ENCODE data around the gene P3H1. TPM values are rescaled to one million over a fixed set of nuclear protein-coding genes. Genes with fewer than 3 reads are reported as not detected.

Gene P3H1
- total RNA-seq, 1 experiment from 2014 or later, result 32.9 TPM

- no peak overlapping the region for H3K4me2 ChIP-seq (ENCODE audit: low read length)
- no peak overlapping the region for H2AFZ ChIP-seq (ENCODE audit: low read depth, low read length, poor library complexity, severe bottlenecking)
- no peak overlapping the region for H3K9ac ChIP-seq (ENCODE audit: low read length)
- no peak overlapping the region for H3K4me3 ChIP-seq (replicated peaks in 1 of 2; ENCODE audit: low read depth in 1 of 2, low read length in 2 of 2)
- CTCF ChIA-PET, result interaction anchor here (1.1 to 4.0 kb wide), 5 partner anchors 10 to 316 kb away, joined by 5 to 23 read pairs (median 8); partner anchors contain the start of genes C1orf50 and P3H1
- H3K27me3 ChIP-seq (ENCODE audit: insufficient read depth, low read length), result no peaks in the 10 kb centered on the region
- DNase-seq (ENCODE audit: low read depth, low spot score) (peak; percentile 55), ATAC-seq (peak; percentile 88)
- no peaks in the 10 kb centered on the region for H3K79me2 ChIP-seq (ENCODE audit: insufficient read depth, low read length)
- H3K27ac ChIP-seq (ENCODE audit: low read depth, low read length), result no peak overlapping the region; the same call in 1 of the 2 replicates
- intact Hi-C loops (cut with micrococcal nuclease), result loop anchor here (2.0 kb wide), 1 partner anchor 178 kb away; no protein-coding TSS in a partner anchor
- BruUV-seq (replicated peaks), result no TSS peak
- RAD21 ChIA-PET (ENCODE audit: low non-redundant PET in 1 of 2, low total read pairs in 2 of 2, uncharacterized antibody in 2 of 2, unreplicated experiment in 2 of 2), result interaction anchor here in 1 of 2 experiments (0.8 kb wide), 1 partner anchor 9 kb away, joined by 3 read pairs; no protein-coding TSS in a partner anchor
- H3K4me1 ChIP-seq (ENCODE audit: control insufficient read depth in 1 of 2, insufficient read depth in 2 of 2, low read length in 2 of 2), result 0 out of 4 replicates have a peak, but pooled peaks cover 0 to 5% of the 10 kb centered on the region in 2 experiments
- no peaks in the 10 kb centered on the region for H3K9me2 ChIP-seq (ENCODE audit: insufficient read depth)
- H4K20me1 ChIP-seq (ENCODE audit: insufficient read depth), result no peaks in the 10 kb centered on the region
- POLR2A ChIA-PET, result no interaction called here
- H3K9me3 ChIP-seq (ENCODE audit: control insufficient read depth in 1 of 2, insufficient read depth in 1 of 2, low read depth in 1 of 2, low read length in 2 of 2), result no peaks in the 10 kb centered on the region
- H3K36me3 ChIP-seq (ENCODE audit: control insufficient read depth in 1 of 2, insufficient read depth in 2 of 2, low read length in 2 of 2), result peaks cover 9 to 34% of the 10 kb centered on the region in 2 experiments; a peak in 3 of 4 replicates
- TF ChIP-seq EZH2phosphoT487 (IDR thresholded peaks at IDR 0.05; ENCODE audit: borderline replicate concordance) (no peak), EZH2 (IDR thresholded peaks at IDR 0.05) (no peak), YY1 (IDR thresholded peaks at IDR 0.05; ENCODE audit: extremely low read depth, insufficient replicate concordance, low read depth, low read length) (no peak), MAX (IDR thresholded peaks at IDR 0.05) (no peak), ATF3 (IDR thresholded peaks at IDR 0.05) (no peak; the same call in 1 of the 2 replicates), REST (IDR thresholded peaks at IDR 0.05; ENCODE audit: low read depth) (no peak), SP1 (IDR thresholded peaks at IDR 0.05; ENCODE audit: low read depth) (no peak), POLR2A (IDR thresholded peaks at IDR 0.05; ENCODE audit: borderline replicate concordance, extremely low read depth, insufficient read depth, insufficient read length) (no peak), RAD21 (IDR thresholded peaks at IDR 0.05; ENCODE audit: low read depth) (peak; percentile 63), ZBTB33 (IDR thresholded peaks at IDR 0.05; ENCODE audit: extremely low read depth, insufficient replicate concordance, low read length) (no peak), ZNF274 (IDR thresholded peaks at IDR 0.05; ENCODE audit: low read depth, low read length) (no peak), CEBPB (IDR thresholded peaks at IDR 0.05; ENCODE audit: low read depth) (no peak), ELF1 (IDR thresholded peaks at IDR 0.05; ENCODE audit: borderline replicate concordance, low read depth) (peak; percentile 64; the same call in 1 of the 2 replicates), CBX3 (IDR thresholded peaks at IDR 0.05; ENCODE audit: low read depth) (no peak), ZFX (IDR thresholded peaks at IDR 0.05) (no peak), CTCF (IDR thresholded peaks at IDR 0.05 in 2 of 3, conservative IDR thresholded peaks at IDR 0.05 in 1 of 3; ENCODE audit: borderline replicate concordance in 1 of 3, insufficient read depth in 1 of 3, low read depth in 2 of 3, low read length in 2 of 3) (peak; percentile 65 to 84 (median 81); a peak in 5 of 6 replicates), JUND (IDR thresholded peaks at IDR 0.05) (no peak), EGR1 (IDR thresholded peaks at IDR 0.05; ENCODE audit: low read depth) (no peak)
Observed at GRCh38 chr1:42756956-42757891, 9.6 kb downstream of the P3H1 start.

Data from HCT116 (cell line).